OCI-LY7 (cell line): ENCODE data around the gene ESRP2. TPM values are rescaled to one million over a fixed set of nuclear protein-coding genes. Genes with fewer than 3 reads are reported as not detected.

Source experiments
- BruUV-seq: library from RNA; stranded (reverse); fragments of 400-500 nt; replicated peaks from 2 replicates; lab custom pipeline; 2021; lab: Mats Ljungman, UMichigan
- CTCF ChIA-PET: fragments of 300-600 bp; sonication (Branson Sonifier 250); formaldehyde crosslinking; loops from one replicate; lab custom pipeline; 2022; ENCODE audit warnings: antibody characterized with exemption; ENCODE audit not compliant: unreplicated experiment; lab: Charles Lee
- POLR2A ChIA-PET: fragments of 300-600 bp; sonication (Branson Sonifier 250); formaldehyde crosslinking; loops from one replicate; lab custom pipeline; 2022; ENCODE audit warnings: antibody characterized with exemption; lab: Charles Lee
- DNase-seq: peaks from one replicate; pipeline ENCODE4 v3.0.0-alpha.2; 2015; ENCODE audit warnings: low spot score
- H2AFZ ChIP-seq: fragments of 200-600 bp; sonication (generic), shearing (Covaris generic); 2 replicates; pipeline ENCODE4 v1.6.1; 2014; ENCODE audit warnings: mild to moderate bottlenecking, antibody characterized with exemption, low read length, moderate library complexity
- H3K27ac ChIP-seq: fragments of 200-600 bp; sonication (generic); 2 replicates; pipeline ENCODE4 v1.5.1; 2014; ENCODE audit warnings: mixed run types, low read depth, mild to moderate bottlenecking, moderate library complexity, low read length, inconsistent platforms; ENCODE audit not compliant: poor library complexity, severe bottlenecking
- H3K36me3 ChIP-seq: fragments of 200-600 bp; sonication (generic); 2 replicates; pipeline ENCODE4 v1.6.1; 2014; ENCODE audit warnings: mild to moderate bottlenecking, antibody characterized with exemption, low read length, moderate library complexity, mixed read lengths; ENCODE audit not compliant: insufficient read depth
- H3K4me1 ChIP-seq: fragments of 200-600 bp; sonication (generic); 2 replicates; pipeline ENCODE4 v1.5.1; 2014; ENCODE audit warnings: mild to moderate bottlenecking, low read length; ENCODE audit not compliant: insufficient read depth, poor library complexity, severe bottlenecking
- H3K4me2 ChIP-seq: fragments of 200-600 bp; sonication (generic); 2 replicates; pipeline ENCODE4 v1.6.1; 2014; ENCODE audit warnings: mild to moderate bottlenecking, low read length
- H3K4me3 ChIP-seq: fragments of 200-600 bp; sonication (generic); 2 replicates; pipeline ENCODE4 v1.5.1; 2014; ENCODE audit warnings: mild to moderate bottlenecking, low read depth, low read length; ENCODE audit not compliant: poor library complexity, severe bottlenecking
- H3K79me2 ChIP-seq: fragments of 200-600 bp; sonication (generic); 2 replicates; pipeline ENCODE4 v1.6.1; 2016; ENCODE audit warnings: low read depth, mild to moderate bottlenecking, low read length, moderate library complexity, mixed read lengths; ENCODE audit not compliant: insufficient read depth
- H3K9me2 ChIP-seq: fragments of 200-600 bp; sonication (generic); 2 replicates; pipeline ENCODE4 v1.6.1; 2016; ENCODE audit warnings: mild to moderate bottlenecking, low read length, mixed read lengths; ENCODE audit not compliant: insufficient read depth
- H3K9me3 ChIP-seq: fragments of 200-600 bp; sonication (generic); 2 replicates; pipeline ENCODE4 v1.6.1; 2014; ENCODE audit warnings: mild to moderate bottlenecking, mixed run types, low read length, mixed read lengths
- H4K20me1 ChIP-seq: fragments of 200-600 bp; sonication (generic); 2 replicates; pipeline ENCODE4 v1.6.1; 2014; ENCODE audit warnings: mild to moderate bottlenecking, antibody characterized with exemption, low read length, moderate library complexity, mixed read lengths; ENCODE audit not compliant: insufficient read depth
- CTCF ChIP-seq: fragments of 200-600 bp; sonication (generic); conservative IDR thresholded peaks from 2 replicates; pipeline ENCODE4 v1.5.1; 2014; ENCODE audit warnings: mild to moderate bottlenecking, antibody characterized with exemption, low read length, moderate library complexity, mixed read lengths
- EZH2phosphoT487 ChIP-seq: fragments of 200-600 bp; sonication (generic); IDR thresholded peaks from 2 replicates; pipeline ENCODE4 v1.6.1; 2018; ENCODE audit warnings: low read depth, borderline replicate concordance, mild to moderate bottlenecking, mixed run types, antibody characterized with exemption, low read length, moderate library complexity, mixed read lengths
- intact Hi-C: fragments of 100-400 bp; cut with micrococcal nuclease; formaldehyde crosslinking; loops from one replicate; pipeline ENCODE4 v1.10.0; 2022; ENCODE audit not compliant: unreplicated experiment
- total RNA-seq, 2 experiments: library from RNA; depleted of rRNA in 1 of 2; stranded (reverse); fragments of >200 nt in 1 of 2; shearing (Covaris generic) in 1 of 2; gene quantifications; 2 replicates each; pipeline ENCODE4 v1.2.3, GENCODE V29; 2014 to 2022

Gene ESRP2
- total RNA-seq, 2 experiments from 2014 or later: not detected

DNA sequence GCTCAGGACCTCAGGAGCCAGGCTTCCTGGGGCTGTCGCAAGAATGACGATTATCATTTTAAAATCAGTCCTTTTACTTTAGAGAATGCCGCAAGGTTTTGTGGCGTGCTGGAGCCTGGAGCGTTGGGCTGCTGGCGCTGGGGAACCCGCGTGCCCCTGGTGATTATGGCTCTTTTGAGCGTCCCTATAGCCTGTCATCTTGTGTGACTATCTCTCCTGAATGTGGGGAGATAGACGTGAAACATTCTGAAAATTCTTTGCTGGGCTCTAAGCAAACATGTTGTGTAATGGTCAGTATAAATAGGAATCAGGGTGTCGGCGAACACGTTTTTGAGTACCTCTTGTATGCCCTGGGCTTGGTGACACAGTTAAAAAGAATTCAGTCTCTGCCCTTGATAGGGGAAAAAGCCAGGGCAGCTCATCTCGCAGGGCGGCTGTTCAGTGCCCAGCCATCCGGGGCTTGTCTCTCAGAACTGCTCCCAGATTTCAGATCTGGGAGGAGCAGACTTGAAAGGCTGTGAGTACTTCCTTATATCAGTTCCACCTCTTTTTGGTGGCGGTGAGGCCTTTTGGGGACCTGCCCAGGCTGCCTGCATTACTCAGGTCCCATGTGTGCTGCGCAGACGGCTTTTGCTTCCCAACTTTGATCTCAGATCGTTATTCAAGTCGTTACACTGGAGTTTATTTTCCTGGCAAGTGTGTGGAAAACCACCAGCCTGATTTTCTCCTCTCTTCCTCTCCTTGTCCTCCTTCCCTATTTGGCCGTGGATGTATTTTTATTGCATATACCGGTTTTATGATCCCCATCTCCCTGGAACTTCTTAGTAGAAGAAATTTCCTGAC, 29.4 kb upstream of the ESRP2 start:
- Histone ChIP-seq H3K36me3 (peaks cover 31% of the 10 kb centered on the region), H3K79me2 (peaks cover 54% of the 10 kb centered on the region), H3K9me2 (no peaks in the 10 kb centered on the region), H4K20me1 (peaks cover 8% of the 10 kb centered on the region; the same call in 1 of the 2 replicates), H3K9me3 (no peaks in the 10 kb centered on the region), H3K4me2 (peak overlapping the region; percentile 92), H2AFZ (peak overlapping the region; percentile 1; the same call in 1 of the 2 replicates), H3K27ac (peak overlapping the region; percentile 80), H3K4me3 (peak overlapping the region; percentile 75), H3K4me1 (peaks cover 58% of the 10 kb centered on the region)
- CTCF ChIA-PET: interaction anchor here (0.7 to 2.2 kb wide), 3 partner anchors 20 to 61 kb away, joined by 3 to 15 read pairs (median 3); partner anchors contain the start of genes PRMT7 and SLC7A6OS
- BruUV-seq: TSS peak; percentile 16
- intact Hi-C loops: no loop called here
- TF ChIP-seq CTCF (no peak), EZH2phosphoT487 (no peak)
- POLR2A ChIA-PET: interaction anchor here (0.8 to 2.7 kb wide), 2 partner anchors 12 to 46 kb away, joined by 3 to 13 read pairs; partner anchors contain the start of genes PRMT7 and SLC7A6OS
- DNase-seq: peak; percentile 54

- intact Hi-C loops: loop anchor here (1.0 kb wide), 2 partner anchors 21 to 46 kb away; partner anchors contain the start of gene SLC7A6OS
- Histone ChIP-seq H3K4me2 (peak within 1 kb of the TSS; percentile 92), H3K79me2 (peaks cover 45% of the 10 kb centered on the region), H3K9me2 (no peaks in the 10 kb centered on the region), H4K20me1 (peaks cover 8% of the 10 kb centered on the region; the same call in 1 of the 2 replicates), H3K36me3 (peaks cover 31% of the 10 kb centered on the region), H3K27ac (peak within 1 kb of the TSS; percentile 80), H2AFZ (peak within 1 kb of the TSS; percentile 76), H3K4me3 (peak within 1 kb of the TSS; percentile 75), H3K9me3 (no peaks in the 10 kb centered on the region), H3K4me1 (peaks cover 59% of the 10 kb centered on the region)
- ChIA-PET CTCF (interaction anchor here (0.6 to 2.2 kb wide), 10 partner anchors 8 to 703 kb away, joined by 3 to 15 read pairs (median 4); partner anchors contain the start of genes PRMT7 and SLC7A6OS), POLR2A (interaction anchor here (0.6 to 2.7 kb wide), 13 partner anchors 8 to 458 kb away, joined by 3 to 13 read pairs (median 3); partner anchors contain the start of genes PRMT7, SLC7A6OS and TSNAXIP1)
- no TSS peak for BruUV-seq
- no peak for TF ChIP-seq EZH2phosphoT487
- TF ChIP-seq CTCF: peak; percentile 90
- peak; percentile 84 for DNase-seq
These were observed 28.5 kb upstream of the ESRP2 start, which contains the start of gene SLC7A6 for GRCh38 chr16:68264128-68265077. Gene SLC7A6, plus strand, starts transcription at chr16:68264526. Its CDS starts 10,201 bp downstream, at chr16:68274727.
